ENCODE measurements around the gene ACVR1C. TPM values are rescaled to one million over a fixed set of nuclear protein-coding genes. Genes with fewer than 3 reads are reported as not detected.

ACVR1C gene
- total RNA-seq, 1 experiment from 2014 or later, result 0.04 TPM

- ChIA-PET POLR2A (ENCODE audit: unreplicated experiment) (no interaction called here), CTCF (no interaction called here)
- Histone ChIP-seq H3K27ac (no peak overlapping the region), H3K4me3 (no peak overlapping the region), H4K20me1 (ENCODE audit: insufficient read depth) (no peaks in the 10 kb centered on the region), H3K9me3 (ENCODE audit: insufficient read depth, low read depth) (no peaks in the 10 kb centered on the region), H2AFZ (no peak overlapping the region), H3K79me2 (ENCODE audit: low read depth) (no peaks in the 10 kb centered on the region), H3K4me2 (no peak overlapping the region), H3F3A (ENCODE audit: insufficient read depth, low read depth) (no peaks in the 10 kb centered on the region), H3K4me1 (replicated peaks; ENCODE audit: insufficient read depth) (no peaks in the 10 kb centered on the region), H3K27me3 (ENCODE audit: insufficient read depth, low read depth) (no peaks in the 10 kb centered on the region), H3K36me3 (ENCODE audit: low read depth) (no peaks in the 10 kb centered on the region), H3K9me2 (ENCODE audit: insufficient read depth) (no peaks in the 10 kb centered on the region)
- TF ChIP-seq CTCF (conservative IDR thresholded peaks at IDR 0.05), result no peak
- TF ChIP-seq EZH2 (IDR thresholded peaks at IDR 0.05; ENCODE audit: low read depth), result no peak
- BruUV-seq (replicated peaks), result no TSS peak
- intact Hi-C loops (cut with micrococcal nuclease; ENCODE audit: unreplicated experiment), result no loop called here
- DNase-seq, result no peak
Measured at GRCh38 chr2:157487271-157487610, 141.4 kb downstream of the ACVR1C start.

GRCh38 chr2:157486596-157487270 lies 141.9 kb downstream of the ACVR1C start:
- TF ChIP-seq CTCF (conservative IDR thresholded peaks at IDR 0.05) (no peak), EZH2 (IDR thresholded peaks at IDR 0.05; ENCODE audit: low read depth) (no peak)
- no peak for DNase-seq
- BruUV-seq (replicated peaks), result no TSS peak
- Histone ChIP-seq H3K9me2 (ENCODE audit: insufficient read depth) (no peaks in the 10 kb centered on the region), H3K9me3 (ENCODE audit: insufficient read depth, low read depth) (no peaks in the 10 kb centered on the region), H3K4me1 (replicated peaks; ENCODE audit: insufficient read depth) (no peaks in the 10 kb centered on the region), H3K79me2 (ENCODE audit: low read depth) (no peaks in the 10 kb centered on the region), H3K4me3 (no peak overlapping the region), H3K27ac (no peak overlapping the region), H4K20me1 (ENCODE audit: insufficient read depth) (no peaks in the 10 kb centered on the region), H3K36me3 (ENCODE audit: low read depth) (no peaks in the 10 kb centered on the region), H3K27me3 (ENCODE audit: insufficient read depth, low read depth) (no peaks in the 10 kb centered on the region), H3K4me2 (no peak overlapping the region), H2AFZ (no peak overlapping the region), H3F3A (ENCODE audit: insufficient read depth, low read depth) (no peaks in the 10 kb centered on the region)
- ChIA-PET POLR2A (ENCODE audit: unreplicated experiment) (no interaction called here), CTCF (no interaction called here)
- intact Hi-C loops (cut with micrococcal nuclease; ENCODE audit: unreplicated experiment), result no loop called here

- H3K4me1 ChIP-seq (replicated peaks; ENCODE audit: insufficient read depth), result no peaks in the 10 kb centered on the region
- intact Hi-C loops (cut with micrococcal nuclease; ENCODE audit: unreplicated experiment), result no loop called here
- no peaks in the 10 kb centered on the region for H3K9me3 ChIP-seq (ENCODE audit: insufficient read depth, low read depth)
- CTCF ChIA-PET, result no interaction called here
- H3K79me2 ChIP-seq (ENCODE audit: low read depth), result no peaks in the 10 kb centered on the region
- H3K9me2 ChIP-seq (ENCODE audit: insufficient read depth), result no peaks in the 10 kb centered on the region
- no peaks in the 10 kb centered on the region for H4K20me1 ChIP-seq (ENCODE audit: insufficient read depth)
- no peaks in the 10 kb centered on the region for H3K27me3 ChIP-seq (ENCODE audit: insufficient read depth, low read depth)
- no peak overlapping the region for H2AFZ ChIP-seq
- no TSS peak for BruUV-seq (replicated peaks)
- POLR2A ChIA-PET (ENCODE audit: unreplicated experiment), result no interaction called here
- no peaks in the 10 kb centered on the region for H3K36me3 ChIP-seq (ENCODE audit: low read depth)
- no peak for TF ChIP-seq EZH2 (IDR thresholded peaks at IDR 0.05; ENCODE audit: low read depth)
- TF ChIP-seq CTCF (conservative IDR thresholded peaks at IDR 0.05), result no peak
- H3K4me2 ChIP-seq, result no peak overlapping the region
- no peak overlapping the region for H3K27ac ChIP-seq
- no peaks in the 10 kb centered on the region for H3F3A ChIP-seq (ENCODE audit: insufficient read depth, low read depth)
- DNase-seq, result no peak
- no peak overlapping the region for H3K4me3 ChIP-seq
Measured at GRCh38 chr2:157480182-157480961, 148.3 kb downstream of the ACVR1C start.

All from PC-9 (cell line).